HCT116 (cell line): ENCODE results near the gene DRGX. TPM values are rescaled to one million over a fixed set of nuclear protein-coding genes. Genes with fewer than 3 reads are reported as not detected.

Source experiments
- ATAC-seq: fragments of 200-7000 bp; cut with Tn5 transposase; 2 replicates; pipeline ENCODE4 v1.9.1; 2020; ENCODE audit warnings: mild to moderate bottlenecking, moderate library complexity
- BruUV-seq: library from RNA; stranded (reverse); fragments of 400-500 nt; replicated peaks from 2 replicates; lab custom pipeline; 2021; lab: Mats Ljungman, UMichigan
- CTCF ChIA-PET: fragments of 300-600 bp; sonication (Branson Sonifier 250); formaldehyde crosslinking; loops from one replicate; lab custom pipeline; 2021; ENCODE audit warnings: antibody characterized with exemption; lab: Charles Lee
- POLR2A ChIA-PET: fragments of 300-600, 350-600 bp; sonication (Branson Sonifier 250); formaldehyde crosslinking; loops from one replicate; lab custom pipeline; 2021; ENCODE audit warnings: antibody characterized with exemption; lab: Charles Lee
- RAD21 ChIA-PET, 2 experiments: fragments of 300-600 bp; sonication (Branson Sonifier 250); formaldehyde crosslinking; loops; one replicate each; lab custom pipeline; 2023; ENCODE audit warnings: low total read pairs in 2 of 2; ENCODE audit not compliant: uncharacterized antibody in 2 of 2, unreplicated experiment in 2 of 2, low non-redundant PET in 1 of 2; lab: Charles Lee
- DNase-seq: peaks from one replicate; pipeline ENCODE4 v3.0.0-alpha.2; 2010; ENCODE audit warnings: low read depth, low spot score
- H2AFZ ChIP-seq: fragments of 200-600 bp; shearing (Covaris generic), sonication (generic); 2 replicates; pipeline ENCODE4 v1.6.1; 2017; ENCODE audit warnings: low read depth, mixed run types, mixed read lengths, antibody characterized with exemption, low read length; ENCODE audit not compliant: poor library complexity, severe bottlenecking
- H3K27ac ChIP-seq: 2 replicates; pipeline ENCODE4 v1.5.1; 2012; ENCODE audit warnings: low read depth, low read length
- H3K27me3 ChIP-seq: fragments of 200-600 bp; sonication (generic); 2 replicates; pipeline ENCODE4 v1.6.1; 2016; ENCODE audit warnings: mixed run types, low read length, mixed read lengths; ENCODE audit not compliant: insufficient read depth
- H3K36me3 ChIP-seq, 2 experiments: fragments of 200-500 bp in 1 of 2; fragments of 200-600 bp in 1 of 2; sonication (Bioruptor generic) in 1 of 2; sonication (generic) in 1 of 2; 2 replicates each; pipeline versions ENCODE4 v1.5.1 to v1.6.1; 2014 to 2016; ENCODE audit warnings: low read length in 2 of 2, inconsistent platforms in 1 of 2, mixed read lengths in 1 of 2, mixed run types in 1 of 2; ENCODE audit not compliant: insufficient read depth in 2 of 2, control insufficient read depth in 1 of 2
- H3K4me1 ChIP-seq, 2 experiments: fragments of 200-600 bp in 1 of 2; sonication (generic) in 1 of 2; 2 replicates each; pipeline versions ENCODE4 v1.5.1 to v1.6.1; 2012 to 2017; ENCODE audit warnings: low read length in 2 of 2, inconsistent platforms in 1 of 2, mild to moderate bottlenecking in 1 of 2, mixed read lengths in 1 of 2, mixed run types in 1 of 2, moderate library complexity in 1 of 2; ENCODE audit not compliant: insufficient read depth in 2 of 2, control insufficient read depth in 1 of 2
- H3K4me2 ChIP-seq: fragments of 200-600 bp; sonication (generic); 2 replicates; pipeline ENCODE4 v1.6.1; 2017; ENCODE audit warnings: mixed run types, low read length, mixed read lengths
- H3K4me3 ChIP-seq, 2 experiments: fragments of 200-600 bp in 1 of 2; sonication (generic) in 1 of 2; replicated peaks in 1 of 2; 2 replicates each; pipeline ENCODE4 v1.5.1; 2011 to 2016; ENCODE audit warnings: low read length in 2 of 2, control low read depth in 1 of 2, low read depth in 1 of 2, mild to moderate bottlenecking in 1 of 2, mixed read lengths in 1 of 2, mixed run types in 1 of 2
- H3K79me2 ChIP-seq: fragments of 200-600 bp; sonication (generic); 2 replicates; pipeline ENCODE4 v1.6.1; 2017; ENCODE audit warnings: mild to moderate bottlenecking, mixed run types, low read length, moderate library complexity, mixed read lengths; ENCODE audit not compliant: insufficient read depth
- H3K9ac ChIP-seq: fragments of 200-600 bp; sonication (generic); 2 replicates; pipeline ENCODE4 v1.6.1; 2016; ENCODE audit warnings: low read length, mixed read lengths
- H3K9me2 ChIP-seq: fragments of 200-600 bp; sonication (generic), shearing (Covaris generic); 2 replicates; pipeline ENCODE4 v1.6.1; 2017; ENCODE audit warnings: mixed run types, mild to moderate bottlenecking, moderate library complexity; ENCODE audit not compliant: insufficient read depth
- H3K9me3 ChIP-seq, 2 experiments: fragments of 200-500 bp in 1 of 2; fragments of 200-600 bp in 1 of 2; sonication (Bioruptor generic) in 1 of 2; sonication (generic) in 1 of 2; 2 replicates each; pipeline ENCODE4 v1.6.1; 2014 to 2017; ENCODE audit warnings: low read length in 2 of 2, mixed read lengths in 2 of 2, inconsistent platforms in 1 of 2, low read depth in 1 of 2, mild to moderate bottlenecking in 1 of 2, mixed run types in 1 of 2, moderate library complexity in 1 of 2; ENCODE audit not compliant: control insufficient read depth in 1 of 2, insufficient read depth in 1 of 2
- H4K20me1 ChIP-seq: fragments of 200-600 bp; sonication (generic), shearing (Covaris generic); 2 replicates; pipeline ENCODE4 v1.6.1; 2017; ENCODE audit warnings: mixed run types, mild to moderate bottlenecking, moderate library complexity; ENCODE audit not compliant: insufficient read depth
- EGR1 ChIP-seq: IDR thresholded peaks from 2 replicates; pipeline ENCODE4 v1.6.1; 2012; ENCODE audit warnings: low read depth
- EZH2 ChIP-seq: fragments of 200-600 bp; sonication (generic); IDR thresholded peaks from 2 replicates; pipeline ENCODE4 v1.6.1; 2017; ENCODE audit warnings: antibody characterized with exemption, mixed run types
- EZH2phosphoT487 ChIP-seq: fragments of 200-600 bp; IDR thresholded peaks from 2 replicates; pipeline ENCODE4 v1.6.1; 2018; ENCODE audit warnings: antibody characterized with exemption, borderline replicate concordance
- JUND ChIP-seq: IDR thresholded peaks from 2 replicates; pipeline ENCODE4 v1.6.1; 2012
- POLR2A ChIP-seq: IDR thresholded peaks from 2 replicates; pipeline ENCODE4 v1.7.0; 2011; ENCODE audit warnings: borderline replicate concordance; ENCODE audit not compliant: insufficient read depth, insufficient read length; ENCODE audit errors: extremely low read depth
- RAD21 ChIP-seq: IDR thresholded peaks from 2 replicates; pipeline ENCODE4 v1.6.1; 2012; ENCODE audit warnings: low read depth, mild to moderate bottlenecking
- SRF ChIP-seq: IDR thresholded peaks from 2 replicates; pipeline ENCODE4 v1.6.1; 2012; ENCODE audit warnings: low read depth
- intact Hi-C: fragments of 100-400 bp; cut with micrococcal nuclease; formaldehyde crosslinking; loops from 2 replicates; pipeline ENCODE4 v1.10.0; 2022
- total RNA-seq: library from RNA; stranded (reverse); gene quantifications from one replicate; pipeline ENCODE4 v1.2.1, GENCODE V29; 2021; ENCODE audit not compliant: unreplicated experiment
- TF ChIP-seq, protein P1 (sequence below), 3 experiments: fragments of 200-600 bp in 1 of 3; sonication (generic) in 1 of 3; IDR thresholded peaks in 2 of 3; conservative IDR thresholded peaks in 1 of 3; 2 replicates each; pipeline ENCODE4 v1.5.1; 2012 to 2017; ENCODE audit warnings: low read depth in 2 of 3, low read length in 2 of 3, antibody characterized with exemption in 1 of 3, borderline replicate concordance in 1 of 3, control low read depth in 1 of 3, mild to moderate bottlenecking in 1 of 3, mixed read lengths in 1 of 3, mixed run types in 1 of 3, moderate library complexity in 1 of 3; ENCODE audit not compliant: insufficient read depth in 1 of 3
- TF ChIP-seq, protein P2 (sequence below): IDR thresholded peaks from 2 replicates; pipeline ENCODE4 v1.6.1; 2012
- TF ChIP-seq, protein P3 (sequence below): IDR thresholded peaks from 2 replicates; pipeline ENCODE4 v1.6.1; 2012

DRGX gene
- total RNA-seq, 1 experiment from 2014 or later, result not detected

DNA sequence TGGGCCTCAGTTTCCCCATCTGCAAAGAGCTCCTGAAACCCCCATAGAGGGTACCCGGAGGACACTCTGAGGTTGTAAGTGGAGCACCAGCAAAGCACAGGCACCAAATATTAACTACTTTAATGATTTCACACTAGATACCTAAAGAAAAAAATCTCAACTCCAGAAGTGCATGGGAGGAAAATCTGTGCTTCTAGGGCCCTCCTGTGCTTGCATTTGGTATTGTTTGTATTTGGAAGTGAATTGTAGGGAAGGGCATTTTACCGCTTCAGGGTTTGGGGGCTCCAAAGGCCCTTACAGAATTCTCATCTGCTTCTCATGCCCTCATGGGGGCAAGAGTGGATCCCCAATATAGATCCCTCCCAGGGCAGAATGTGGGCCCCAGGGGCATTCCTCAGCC, 22.4 kb upstream of the DRGX start:
- Histone ChIP-seq H3K4me2 (peak overlapping the region; percentile 69), H4K20me1 (no peaks in the 10 kb centered on the region), H3K79me2 (no peaks in the 10 kb centered on the region), H3K9me2 (no peaks in the 10 kb centered on the region), H3K4me3 (peak overlapping the region in 1 of 2 experiments; percentile 34; a peak in 1 of 4 replicates), H3K9me3 (no peaks in the 10 kb centered on the region), H3K4me1 (peaks cover 14 to 16% of the 10 kb centered on the region in 2 experiments), H3K27ac (peak overlapping the region; percentile 54), H3K27me3 (no peaks in the 10 kb centered on the region), H2AFZ (peak overlapping the region; percentile 78), H3K36me3 (no peaks in the 10 kb centered on the region), H3K9ac (peak overlapping the region; percentile 41; the same call in 1 of the 2 replicates)
- intact Hi-C loops, result loop anchor here (5.0 to 10.0 kb wide), 2 partner anchors 436 to 764 kb away; no protein-coding TSS in a partner anchor
- peak; percentile 23 for ATAC-seq
- TF ChIP-seq, protein P1, sequence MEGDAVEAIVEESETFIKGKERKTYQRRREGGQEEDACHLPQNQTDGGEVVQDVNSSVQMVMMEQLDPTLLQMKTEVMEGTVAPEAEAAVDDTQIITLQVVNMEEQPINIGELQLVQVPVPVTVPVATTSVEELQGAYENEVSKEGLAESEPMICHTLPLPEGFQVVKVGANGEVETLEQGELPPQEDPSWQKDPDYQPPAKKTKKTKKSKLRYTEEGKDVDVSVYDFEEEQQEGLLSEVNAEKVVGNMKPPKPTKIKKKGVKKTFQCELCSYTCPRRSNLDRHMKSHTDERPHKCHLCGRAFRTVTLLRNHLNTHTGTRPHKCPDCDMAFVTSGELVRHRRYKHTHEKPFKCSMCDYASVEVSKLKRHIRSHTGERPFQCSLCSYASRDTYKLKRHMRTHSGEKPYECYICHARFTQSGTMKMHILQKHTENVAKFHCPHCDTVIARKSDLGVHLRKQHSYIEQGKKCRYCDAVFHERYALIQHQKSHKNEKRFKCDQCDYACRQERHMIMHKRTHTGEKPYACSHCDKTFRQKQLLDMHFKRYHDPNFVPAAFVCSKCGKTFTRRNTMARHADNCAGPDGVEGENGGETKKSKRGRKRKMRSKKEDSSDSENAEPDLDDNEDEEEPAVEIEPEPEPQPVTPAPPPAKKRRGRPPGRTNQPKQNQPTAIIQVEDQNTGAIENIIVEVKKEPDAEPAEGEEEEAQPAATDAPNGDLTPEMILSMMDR (IDR thresholded peaks at IDR 0.05 in 2 of 3, conservative IDR thresholded peaks at IDR 0.05 in 1 of 3; ENCODE audit: borderline replicate concordance in 1 of 3, insufficient read depth in 1 of 3, low read depth in 2 of 3, low read length in 2 of 3), result peak in 2 of 3 experiments; percentile 9 to 51; a peak in 2 of 6 replicates
- TF ChIP-seq EZH2 (no peak), RAD21 (peak; percentile 46)
- ChIA-PET CTCF (interaction anchor here (0.7 to 2.5 kb wide), 2 partner anchors 10 to 93 kb away, joined by 3 to 25 read pairs; no protein-coding TSS in a partner anchor), RAD21 (no interaction called here), POLR2A (no interaction called here)
- BruUV-seq, result no TSS peak
- no peak for DNase-seq

DNA sequence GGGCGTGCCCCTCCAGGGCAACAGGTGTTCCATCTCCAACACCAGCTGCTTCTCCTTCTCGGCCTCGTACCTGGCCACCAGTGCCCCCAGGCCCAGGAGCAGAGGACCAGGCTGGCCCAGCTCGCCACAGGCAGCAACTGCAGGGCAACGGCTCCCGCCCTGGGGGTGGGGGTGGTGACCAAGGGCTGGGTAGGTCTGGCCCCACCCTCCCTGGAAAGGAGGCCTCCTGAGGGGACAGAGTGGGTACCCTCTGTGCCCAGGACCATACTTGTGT, 22.1 kb upstream of the DRGX start:
- intact Hi-C loops, result loop anchor here (5.0 to 10.0 kb wide), 2 partner anchors 436 to 763 kb away; no protein-coding TSS in a partner anchor
- Histone ChIP-seq H3K36me3 (no peaks in the 10 kb centered on the region), H3K9ac (no peak overlapping the region), H3K9me2 (no peaks in the 10 kb centered on the region), H2AFZ (no peak overlapping the region), H3K27me3 (no peaks in the 10 kb centered on the region), H3K4me2 (peak overlapping the region; percentile 69), H3K27ac (no peak overlapping the region; the same call in 1 of the 2 replicates), H4K20me1 (no peaks in the 10 kb centered on the region), H3K79me2 (no peaks in the 10 kb centered on the region), H3K4me1 (peaks cover 14 to 16% of the 10 kb centered on the region in 2 experiments), H3K9me3 (no peaks in the 10 kb centered on the region), H3K4me3 (no peak overlapping the region)
- ChIA-PET RAD21 (no interaction called here), POLR2A (no interaction called here), CTCF (interaction anchor here (2.5 kb wide), 1 partner anchor 10 kb away, joined by 25 read pairs; no protein-coding TSS in a partner anchor)
- TF ChIP-seq JUND, result no peak
- TF ChIP-seq RAD21, result no peak
- TF ChIP-seq EZH2phosphoT487, result no peak
- TF ChIP-seq, protein P2, sequence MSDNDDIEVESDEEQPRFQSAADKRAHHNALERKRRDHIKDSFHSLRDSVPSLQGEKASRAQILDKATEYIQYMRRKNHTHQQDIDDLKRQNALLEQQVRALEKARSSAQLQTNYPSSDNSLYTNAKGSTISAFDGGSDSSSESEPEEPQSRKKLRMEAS, result no peak
- no peak for TF ChIP-seq SRF
- TF ChIP-seq POLR2A, result no peak
- TF ChIP-seq, protein P3, sequence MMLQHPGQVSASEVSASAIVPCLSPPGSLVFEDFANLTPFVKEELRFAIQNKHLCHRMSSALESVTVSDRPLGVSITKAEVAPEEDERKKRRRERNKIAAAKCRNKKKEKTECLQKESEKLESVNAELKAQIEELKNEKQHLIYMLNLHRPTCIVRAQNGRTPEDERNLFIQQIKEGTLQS, result no peak
- TF ChIP-seq EZH2, result no peak
- no peak for TF ChIP-seq EGR1
- DNase-seq, result no peak
- no TSS peak for BruUV-seq
- no peak for ATAC-seq
